ENCODE measurements around the gene RGS14.

Gene RGS14

DNA sequence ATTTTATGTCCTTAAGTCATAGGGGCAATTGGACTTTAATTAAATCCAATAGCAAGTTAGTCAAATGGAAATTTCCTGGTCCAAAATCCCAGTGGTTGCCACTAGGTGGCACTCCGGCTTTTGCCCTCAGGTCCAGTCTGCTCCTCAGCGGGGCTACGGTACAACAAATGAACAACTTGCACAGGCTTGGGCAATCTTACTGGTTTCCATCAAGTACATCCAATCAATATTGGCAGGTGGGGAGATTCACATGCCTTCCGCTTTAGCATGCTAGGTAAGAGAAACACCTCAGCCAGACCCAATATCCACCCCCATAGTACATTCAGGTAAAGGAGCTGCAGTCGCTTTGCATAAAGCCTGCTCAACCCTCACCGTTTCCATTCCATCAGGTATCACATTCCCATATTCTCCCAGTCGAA lies 39.8 kb upstream of the RGS14 start:
- peaks cover 3% of the 10 kb centered on the region for H3K4me1 ChIP-seq (ENCODE audit: insufficient read depth, low read length, poor library complexity, severe bottlenecking)
- H3K9me3 ChIP-seq (ENCODE audit: insufficient read depth, low read depth, low read length) = no peaks in the 10 kb centered on the region
- no peaks in the 10 kb centered on the region for H3K9me2 ChIP-seq (replicated peaks; ENCODE audit: low read depth, low read length)
- H4K20me1 ChIP-seq (ENCODE audit: insufficient read depth, low read length, poor library complexity, severe bottlenecking) = no peaks in the 10 kb centered on the region
- no peaks in the 10 kb centered on the region for H3K36me3 ChIP-seq (ENCODE audit: insufficient read depth, low read length)
- no peaks in the 10 kb centered on the region for H3K27me3 ChIP-seq (ENCODE audit: insufficient read depth, low read length, poor library complexity, severe bottlenecking)
- H3K4me3 ChIP-seq (ENCODE audit: low read length, poor library complexity, severe bottlenecking) = no peak overlapping the region
- no peak overlapping the region for H3K4me2 ChIP-seq (ENCODE audit: low read depth, low read length, poor library complexity, severe bottlenecking)
- H3K79me2 ChIP-seq (ENCODE audit: insufficient read depth, low read length) = 0 out of 2 replicates have a peak, but pooled peaks cover 5% of the 10 kb centered on the region
- no peak overlapping the region for H2AFZ ChIP-seq (ENCODE audit: low read length)
- no peak overlapping the region for H3K9ac ChIP-seq (ENCODE audit: low read depth, low read length, poor library complexity, severe bottlenecking)
- no peak for TF ChIP-seq EZH2phosphoT487 (IDR thresholded peaks at IDR 0.05; ENCODE audit: borderline replicate concordance)
- TF ChIP-seq CTCF (conservative IDR thresholded peaks at IDR 0.05; ENCODE audit: low read length) = peak; percentile 77
- H3F3A ChIP-seq (ENCODE audit: low read depth) = no peaks in the 10 kb centered on the region

DNA sequence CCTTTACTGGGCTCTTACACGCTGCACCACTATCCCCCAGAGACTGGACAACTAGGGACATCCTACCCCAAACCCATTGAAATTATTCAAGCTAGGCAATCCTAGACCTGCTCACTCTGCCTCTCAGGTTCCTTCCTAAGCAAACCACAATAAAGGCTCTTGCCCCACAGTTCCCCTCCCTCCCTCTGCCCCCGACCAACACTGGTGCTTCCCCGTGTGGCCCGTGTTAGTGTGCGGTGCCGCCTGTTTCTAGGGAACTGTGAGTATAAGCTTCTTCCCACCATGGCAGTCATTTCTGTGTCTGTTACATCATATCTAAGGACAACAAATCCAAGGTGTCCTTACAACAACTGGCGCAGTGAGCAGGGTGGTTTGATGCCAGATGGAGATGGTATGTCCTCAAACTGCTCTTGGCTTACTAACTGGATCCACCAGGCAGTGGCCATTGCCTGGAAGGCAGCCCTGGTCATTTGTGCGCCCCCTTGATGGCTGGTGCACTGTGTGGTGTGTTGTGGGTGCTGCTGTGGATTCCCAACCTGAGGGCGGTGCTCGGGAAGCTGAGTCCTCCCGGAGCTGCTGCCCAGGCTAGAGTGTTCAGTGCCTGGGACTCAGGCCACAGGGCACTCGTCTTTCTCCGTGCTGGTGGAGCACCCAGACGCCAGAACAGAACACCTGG lies 37.7 kb upstream of the RGS14 start:
- H4K20me1 ChIP-seq (ENCODE audit: insufficient read depth, low read length, poor library complexity, severe bottlenecking) = no peaks in the 10 kb centered on the region
- no peaks in the 10 kb centered on the region for H3K9me3 ChIP-seq (ENCODE audit: insufficient read depth, low read depth, low read length)

GRCh38 chr5:177320879-177321278 lies 36.8 kb upstream of the RGS14 start:
- no peaks in the 10 kb centered on the region for H3K4me1 ChIP-seq (ENCODE audit: insufficient read depth, low read length, poor library complexity, severe bottlenecking)
- no peak overlapping the region for H3K9ac ChIP-seq (ENCODE audit: low read depth, low read length, poor library complexity, severe bottlenecking)
- H3K9me3 ChIP-seq (ENCODE audit: insufficient read depth, low read depth, low read length) = no peaks in the 10 kb centered on the region
- no peaks in the 10 kb centered on the region for H3F3A ChIP-seq (ENCODE audit: low read depth)
- no peak overlapping the region for H2AFZ ChIP-seq (ENCODE audit: low read length)
- no peaks in the 10 kb centered on the region for H3K36me3 ChIP-seq (ENCODE audit: insufficient read depth, low read length)
- H3K27me3 ChIP-seq (ENCODE audit: insufficient read depth, low read length, poor library complexity, severe bottlenecking) = no peaks in the 10 kb centered on the region
- no peaks in the 10 kb centered on the region for H3K79me2 ChIP-seq (ENCODE audit: insufficient read depth, low read length)
- H3K4me2 ChIP-seq (ENCODE audit: low read depth, low read length, poor library complexity, severe bottlenecking) = no peak overlapping the region
- H4K20me1 ChIP-seq (ENCODE audit: insufficient read depth, low read length, poor library complexity, severe bottlenecking) = no peaks in the 10 kb centered on the region
- H3K4me3 ChIP-seq (ENCODE audit: low read length, poor library complexity, severe bottlenecking) = no peak overlapping the region
- no peak for TF ChIP-seq CTCF (conservative IDR thresholded peaks at IDR 0.05; ENCODE audit: low read length)
- TF ChIP-seq EZH2phosphoT487 (IDR thresholded peaks at IDR 0.05; ENCODE audit: borderline replicate concordance) = no peak
- H3K9me2 ChIP-seq (replicated peaks; ENCODE audit: low read depth, low read length) = no peaks in the 10 kb centered on the region

More for the DNA sequence above, 37.7 kb upstream of the RGS14 start:
- Histone ChIP-seq H3K9ac (ENCODE audit: low read depth, low read length, poor library complexity, severe bottlenecking) (no peak overlapping the region), H3K9me2 (replicated peaks; ENCODE audit: low read depth, low read length) (no peaks in the 10 kb centered on the region), H3K79me2 (ENCODE audit: insufficient read depth, low read length) (no peaks in the 10 kb centered on the region), H3K36me3 (ENCODE audit: insufficient read depth, low read length) (no peaks in the 10 kb centered on the region), H3K4me2 (ENCODE audit: low read depth, low read length, poor library complexity, severe bottlenecking) (no peak overlapping the region), H3F3A (ENCODE audit: low read depth) (no peaks in the 10 kb centered on the region), H2AFZ (ENCODE audit: low read length) (no peak overlapping the region), H3K4me3 (ENCODE audit: low read length, poor library complexity, severe bottlenecking) (no peak overlapping the region), H3K27me3 (ENCODE audit: insufficient read depth, low read length, poor library complexity, severe bottlenecking) (no peaks in the 10 kb centered on the region), H3K4me1 (ENCODE audit: insufficient read depth, low read length, poor library complexity, severe bottlenecking) (no peaks in the 10 kb centered on the region)
- no peak for TF ChIP-seq EZH2phosphoT487 (IDR thresholded peaks at IDR 0.05; ENCODE audit: borderline replicate concordance)
- no peak for TF ChIP-seq CTCF (conservative IDR thresholded peaks at IDR 0.05; ENCODE audit: low read length)
